ENCODE results near the gene PPM1H. TPM values are rescaled to one million over a fixed set of nuclear protein-coding genes. Genes with fewer than 3 reads are reported as not detected.

PPM1H gene
- total and polyA plus RNA-seq, 4 donors, result 2.3 to 7.2 (median 4.1) TPM

DNA sequence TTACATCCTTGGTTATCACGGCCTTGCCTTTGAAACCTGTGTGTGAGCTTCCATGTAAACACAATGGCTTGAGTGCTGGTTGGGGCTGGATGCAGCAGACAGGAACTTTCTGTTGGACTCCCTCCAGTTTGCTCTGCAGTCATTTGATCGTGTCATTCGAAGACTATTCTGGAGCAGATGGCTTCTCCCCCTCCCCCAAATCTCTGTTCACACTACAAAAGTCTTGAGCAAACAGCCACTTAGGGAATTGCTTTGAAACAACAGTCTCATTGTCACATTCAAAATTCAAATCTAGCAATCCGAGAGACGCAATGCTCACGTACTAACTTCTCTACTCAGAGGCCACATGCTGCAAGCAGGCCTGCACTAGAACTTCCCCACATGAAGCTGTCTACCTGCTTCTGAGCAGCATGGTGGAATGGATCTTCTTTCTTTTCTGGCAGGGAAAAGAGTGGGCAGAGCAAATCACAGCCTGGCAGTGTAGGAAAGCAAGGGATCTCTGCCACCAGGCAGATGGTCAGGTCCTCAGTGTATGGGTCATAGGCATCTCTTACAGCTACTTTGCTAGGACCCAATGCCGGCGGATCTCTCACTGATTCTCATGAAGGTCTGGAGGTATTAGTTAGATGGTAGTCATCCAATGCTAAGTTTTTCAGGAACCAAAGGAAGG, 214.2 kb downstream of the PPM1H start:
- Histone ChIP-seq H3K4me1 (ENCODE audit: control insufficient read depth in 4 of 4, insufficient read depth in 4 of 4, low read length in 3 of 4) (no peaks in the 10 kb centered on the region), H3K36me3 (ENCODE audit: control insufficient read depth in 4 of 4, insufficient read depth in 3 of 4, low read depth in 1 of 4, low read length in 3 of 4) (no peaks in the 10 kb centered on the region), H3K27ac (ENCODE audit: low read depth in 1 of 2, low read length in 2 of 2) (no peak overlapping the region), H3K9ac (ENCODE audit: low read depth in 1 of 2, low read length in 2 of 2) (no peak overlapping the region), H3K4me3 (ENCODE audit: low read depth in 1 of 3, low read length in 3 of 3) (no peak overlapping the region), H3K9me3 (ENCODE audit: control insufficient read depth in 4 of 4, low read length in 3 of 4) (no peaks in the 10 kb centered on the region), H3K27me3 (ENCODE audit: control insufficient read depth in 4 of 4, insufficient read depth in 4 of 4, low read length in 3 of 4) (no peaks in the 10 kb centered on the region)
- WGBS, result 82% methylated on average over 8 of the region's 8 CpGs
- TF ChIP-seq RXRA (IDR thresholded peaks at IDR 0.05) (no peak), GABPA (IDR thresholded peaks at IDR 0.05 in 1 of 2, conservative IDR thresholded peaks at IDR 0.05 in 1 of 2) (no peak), NR2F2 (IDR thresholded peaks at IDR 0.05) (no peak), YY1 (IDR thresholded peaks at IDR 0.05) (no peak), HNF4G (IDR thresholded peaks at IDR 0.05) (no peak), RAD21 (IDR thresholded peaks at IDR 0.05) (no peak), EGR1 (IDR thresholded peaks at IDR 0.05; ENCODE audit: low read depth in 2 of 2) (no peak), FOXA1 (IDR thresholded peaks at IDR 0.05) (no peak), SP1 (IDR thresholded peaks at IDR 0.05) (no peak), FOXA2 (IDR thresholded peaks at IDR 0.05) (no peak), HNF4A (conservative IDR thresholded peaks at IDR 0.05) (no peak)
- TF ChIP-seq, protein P1, sequence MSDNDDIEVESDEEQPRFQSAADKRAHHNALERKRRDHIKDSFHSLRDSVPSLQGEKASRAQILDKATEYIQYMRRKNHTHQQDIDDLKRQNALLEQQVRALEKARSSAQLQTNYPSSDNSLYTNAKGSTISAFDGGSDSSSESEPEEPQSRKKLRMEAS (IDR thresholded peaks at IDR 0.05), result no peak
- TF ChIP-seq, protein P2, sequence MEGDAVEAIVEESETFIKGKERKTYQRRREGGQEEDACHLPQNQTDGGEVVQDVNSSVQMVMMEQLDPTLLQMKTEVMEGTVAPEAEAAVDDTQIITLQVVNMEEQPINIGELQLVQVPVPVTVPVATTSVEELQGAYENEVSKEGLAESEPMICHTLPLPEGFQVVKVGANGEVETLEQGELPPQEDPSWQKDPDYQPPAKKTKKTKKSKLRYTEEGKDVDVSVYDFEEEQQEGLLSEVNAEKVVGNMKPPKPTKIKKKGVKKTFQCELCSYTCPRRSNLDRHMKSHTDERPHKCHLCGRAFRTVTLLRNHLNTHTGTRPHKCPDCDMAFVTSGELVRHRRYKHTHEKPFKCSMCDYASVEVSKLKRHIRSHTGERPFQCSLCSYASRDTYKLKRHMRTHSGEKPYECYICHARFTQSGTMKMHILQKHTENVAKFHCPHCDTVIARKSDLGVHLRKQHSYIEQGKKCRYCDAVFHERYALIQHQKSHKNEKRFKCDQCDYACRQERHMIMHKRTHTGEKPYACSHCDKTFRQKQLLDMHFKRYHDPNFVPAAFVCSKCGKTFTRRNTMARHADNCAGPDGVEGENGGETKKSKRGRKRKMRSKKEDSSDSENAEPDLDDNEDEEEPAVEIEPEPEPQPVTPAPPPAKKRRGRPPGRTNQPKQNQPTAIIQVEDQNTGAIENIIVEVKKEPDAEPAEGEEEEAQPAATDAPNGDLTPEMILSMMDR (IDR thresholded peaks at IDR 0.05; ENCODE audit: low read depth, low read length, missing input control), result no peak
- TF ChIP-seq, protein P3, sequence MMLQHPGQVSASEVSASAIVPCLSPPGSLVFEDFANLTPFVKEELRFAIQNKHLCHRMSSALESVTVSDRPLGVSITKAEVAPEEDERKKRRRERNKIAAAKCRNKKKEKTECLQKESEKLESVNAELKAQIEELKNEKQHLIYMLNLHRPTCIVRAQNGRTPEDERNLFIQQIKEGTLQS (IDR thresholded peaks at IDR 0.05), result no peak
- TF ChIP-seq, protein P4, sequence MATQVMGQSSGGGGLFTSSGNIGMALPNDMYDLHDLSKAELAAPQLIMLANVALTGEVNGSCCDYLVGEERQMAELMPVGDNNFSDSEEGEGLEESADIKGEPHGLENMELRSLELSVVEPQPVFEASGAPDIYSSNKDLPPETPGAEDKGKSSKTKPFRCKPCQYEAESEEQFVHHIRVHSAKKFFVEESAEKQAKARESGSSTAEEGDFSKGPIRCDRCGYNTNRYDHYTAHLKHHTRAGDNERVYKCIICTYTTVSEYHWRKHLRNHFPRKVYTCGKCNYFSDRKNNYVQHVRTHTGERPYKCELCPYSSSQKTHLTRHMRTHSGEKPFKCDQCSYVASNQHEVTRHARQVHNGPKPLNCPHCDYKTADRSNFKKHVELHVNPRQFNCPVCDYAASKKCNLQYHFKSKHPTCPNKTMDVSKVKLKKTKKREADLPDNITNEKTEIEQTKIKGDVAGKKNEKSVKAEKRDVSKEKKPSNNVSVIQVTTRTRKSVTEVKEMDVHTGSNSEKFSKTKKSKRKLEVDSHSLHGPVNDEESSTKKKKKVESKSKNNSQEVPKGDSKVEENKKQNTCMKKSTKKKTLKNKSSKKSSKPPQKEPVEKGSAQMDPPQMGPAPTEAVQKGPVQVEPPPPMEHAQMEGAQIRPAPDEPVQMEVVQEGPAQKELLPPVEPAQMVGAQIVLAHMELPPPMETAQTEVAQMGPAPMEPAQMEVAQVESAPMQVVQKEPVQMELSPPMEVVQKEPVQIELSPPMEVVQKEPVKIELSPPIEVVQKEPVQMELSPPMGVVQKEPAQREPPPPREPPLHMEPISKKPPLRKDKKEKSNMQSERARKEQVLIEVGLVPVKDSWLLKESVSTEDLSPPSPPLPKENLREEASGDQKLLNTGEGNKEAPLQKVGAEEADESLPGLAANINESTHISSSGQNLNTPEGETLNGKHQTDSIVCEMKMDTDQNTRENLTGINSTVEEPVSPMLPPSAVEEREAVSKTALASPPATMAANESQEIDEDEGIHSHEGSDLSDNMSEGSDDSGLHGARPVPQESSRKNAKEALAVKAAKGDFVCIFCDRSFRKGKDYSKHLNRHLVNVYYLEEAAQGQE (IDR thresholded peaks at IDR 0.05), result no peak
- TF ChIP-seq, protein P5, sequence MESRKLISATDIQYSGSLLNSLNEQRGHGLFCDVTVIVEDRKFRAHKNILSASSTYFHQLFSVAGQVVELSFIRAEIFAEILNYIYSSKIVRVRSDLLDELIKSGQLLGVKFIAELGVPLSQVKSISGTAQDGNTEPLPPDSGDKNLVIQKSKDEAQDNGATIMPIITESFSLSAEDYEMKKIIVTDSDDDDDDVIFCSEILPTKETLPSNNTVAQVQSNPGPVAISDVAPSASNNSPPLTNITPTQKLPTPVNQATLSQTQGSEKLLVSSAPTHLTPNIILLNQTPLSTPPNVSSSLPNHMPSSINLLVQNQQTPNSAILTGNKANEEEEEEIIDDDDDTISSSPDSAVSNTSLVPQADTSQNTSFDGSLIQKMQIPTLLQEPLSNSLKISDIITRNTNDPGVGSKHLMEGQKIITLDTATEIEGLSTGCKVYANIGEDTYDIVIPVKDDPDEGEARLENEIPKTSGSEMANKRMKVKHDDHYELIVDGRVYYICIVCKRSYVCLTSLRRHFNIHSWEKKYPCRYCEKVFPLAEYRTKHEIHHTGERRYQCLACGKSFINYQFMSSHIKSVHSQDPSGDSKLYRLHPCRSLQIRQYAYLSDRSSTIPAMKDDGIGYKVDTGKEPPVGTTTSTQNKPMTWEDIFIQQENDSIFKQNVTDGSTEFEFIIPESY (IDR thresholded peaks at IDR 0.05), result no peak
- DNase-seq (ENCODE audit: low spot score), result no peak

All from liver (tissue), 9 donors.